AG10803 (cell line): ENCODE data around the gene ITIH1.

Experiments used
- DNase-seq: peaks from one replicate; pipeline ENCODE4 v3.0.0; 2010; ENCODE audit warnings: low read depth
- H3K4me3 ChIP-seq: 2 replicates; pipeline ENCODE4 v1.5.1; 2011; ENCODE audit warnings: mild to moderate bottlenecking, low read length, control low read depth
- CTCF ChIP-seq: conservative IDR thresholded peaks from 2 replicates; pipeline ENCODE4 v1.5.1; 2011; ENCODE audit warnings: mild to moderate bottlenecking, low read length, control low read depth, inconsistent platforms

The ITIH1 gene

GRCh38 chr3:52817860-52818259, 40.5 kb downstream of the ITIH1 start:
- DNase-seq: no peak
- TF ChIP-seq CTCF: no peak
- H3K4me3 ChIP-seq: no peak overlapping the region

GRCh38 chr3:52819936-52820335, 42.5 kb downstream of the ITIH1 start:
- no peak for DNase-seq
- TF ChIP-seq CTCF: no peak
- no peak overlapping the region for H3K4me3 ChIP-seq

- H3K4me3 ChIP-seq: no peak overlapping the region
- peak; percentile 53 for TF ChIP-seq CTCF
- no peak for DNase-seq
Measured at GRCh38 chr3:52820736-52821135, 43.3 kb downstream of the ITIH1 start.

GRCh38 chr3:52822363-52822762, 45.0 kb downstream of the ITIH1 start:
- H3K4me3 ChIP-seq: no peak overlapping the region
- TF ChIP-seq CTCF: no peak
- DNase-seq: no peak

- no peak for DNase-seq
- no peak for TF ChIP-seq CTCF
Measured at GRCh38 chr3:52824037-52824436, 46.6 kb downstream of the ITIH1 start.

GRCh38 chr3:52827441-52827840, 50.0 kb downstream of the ITIH1 start:
- DNase-seq: peak; percentile 10
- TF ChIP-seq CTCF: no peak
- no peak overlapping the region for H3K4me3 ChIP-seq

More at GRCh38 chr3:52824037-52824436, 46.6 kb downstream of the ITIH1 start:
- H3K4me3 ChIP-seq: no peak overlapping the region

GRCh38 chr3:52827866-52828376, 50.5 kb downstream of the ITIH1 start:
- no peak overlapping the region for H3K4me3 ChIP-seq
- TF ChIP-seq CTCF: no peak
- DNase-seq: no peak
